ENCODE data around the gene MED15. TPM values are rescaled to one million over a fixed set of nuclear protein-coding genes. Genes with fewer than 3 reads are reported as not detected.

MED15 gene
- total and polyA plus RNA-seq, 2 of the 8 experiments (the other 6 are each of a cell fraction or from before 2014, with no cell fraction given) = 28.3 to 57.1 TPM

GRCh38 chr22:20533095-20533878, 25.9 kb downstream of the MED15 start:
- no peak for TF ChIP-seq KDM4A (IDR thresholded peaks at IDR 0.05; ENCODE audit: low read depth, low read length, severe bottlenecking)
- no peak for TF ChIP-seq FOSL1 (IDR thresholded peaks at IDR 0.05; ENCODE audit: insufficient read depth, low read depth, low read length)
- TF ChIP-seq NANOG (IDR thresholded peaks at IDR 0.05; ENCODE audit: insufficient read depth, low read depth, low read length, poor library complexity, severe bottlenecking) = no peak
- no peak for TF ChIP-seq CBX8 (IDR thresholded peaks at IDR 0.05; ENCODE audit: borderline replicate concordance, low read depth, low read length)
- TF ChIP-seq CHD1 (IDR thresholded peaks at IDR 0.05; ENCODE audit: low read depth, low read length) = no peak
- TF ChIP-seq TBP (IDR thresholded peaks at IDR 0.05; ENCODE audit: low read depth, low read length) = no peak
- no peak for TF ChIP-seq EGR1 (IDR thresholded peaks at IDR 0.05; ENCODE audit: borderline replicate concordance, low read depth, low read length)
- TF ChIP-seq RAD21 (IDR thresholded peaks at IDR 0.05 in 1 of 2, conservative IDR thresholded peaks at IDR 0.05 in 1 of 2; ENCODE audit: low read depth in 2 of 2, low read length in 2 of 2) = no peak
- H3K4me1 ChIP-seq (replicated peaks in 1 of 4; ENCODE audit: control insufficient read depth in 3 of 4, insufficient read depth in 4 of 4, low read length in 3 of 4) = peaks cover 0 to 20% (median 14%) of the 10 kb centered on the region in 4 experiments; a peak in 5 of 7 replicates
- no peak overlapping the region for H3K9ac ChIP-seq (replicated peaks in 1 of 4; ENCODE audit: extremely low read depth in 1 of 4, low read depth in 3 of 4, low read length in 3 of 4)
- no peak overlapping the region for H4K5ac ChIP-seq (ENCODE audit: insufficient read length, low read depth, low read length)
- H2BK120ac ChIP-seq (replicated peaks; ENCODE audit: low read depth, low read length) = no peak overlapping the region
- H2BK15ac ChIP-seq (ENCODE audit: low read length) = no peak overlapping the region
- H3K56ac ChIP-seq (replicated peaks; ENCODE audit: insufficient read length, low read depth, low read length) = no peak overlapping the region
- H2AK5ac ChIP-seq (ENCODE audit: low read depth, low read length) = peak overlapping the region; percentile 75; the same call in 1 of the 2 replicates
- no peak overlapping the region for H3K23ac ChIP-seq (ENCODE audit: insufficient read length)
- no peak overlapping the region for H3K4ac ChIP-seq (replicated peaks; ENCODE audit: insufficient read length, low read depth, low read length)
- H3K9me3 ChIP-seq (ENCODE audit: insufficient read depth in 2 of 2, low read depth in 1 of 2, low read length in 1 of 2) = peaks cover 0 to 3% of the 10 kb centered on the region in 2 experiments; a peak in 1 of 4 replicates
- peaks cover 4 to 20% of the 10 kb centered on the region in 2 experiments for H4K20me1 ChIP-seq (replicated peaks in 1 of 2; ENCODE audit: control insufficient read depth in 1 of 2, insufficient read depth in 2 of 2, low read length in 2 of 2)
- no peak overlapping the region for H3K14ac ChIP-seq (ENCODE audit: insufficient read length)
- WGBS, 2 experiments (ENCODE audit: extremely low coverage in 1 of 2, insufficient coverage in 1 of 2, insufficient read length in 1 of 2, insufficient replicate concordance in 2 of 2, low coverage in 1 of 2, low lambda C conversion rate in 2 of 2, missing lambda C conversion rate in 1 of 2) = 91% methylated on average over 10 of the region's 11 CpGs; no CpG with 5 or more reads in 1 of the 2 experiments
- no peak overlapping the region for H2AFZ ChIP-seq (ENCODE audit: low read length)
- H2BK12ac ChIP-seq (ENCODE audit: low read depth, low read length) = no peak overlapping the region
- no peak for FAIRE-seq
- H3K79me1 ChIP-seq (ENCODE audit: low read depth, low read length) = peaks cover 44% of the 10 kb centered on the region
- H3K36me3 ChIP-seq (ENCODE audit: control insufficient read depth in 2 of 4, insufficient read depth in 4 of 4, low read length in 3 of 4) = peaks cover 0 to 5% (median 3%) of the 10 kb centered on the region in 4 experiments; a peak in 4 of 8 replicates
- H2BK5ac ChIP-seq (ENCODE audit: low read depth, low read length) = peak overlapping the region; percentile 66
- no peak overlapping the region for H4K91ac ChIP-seq (replicated peaks; ENCODE audit: insufficient read length, low read length)
- H2BK20ac ChIP-seq (ENCODE audit: low read length) = no peak overlapping the region
- no peak overlapping the region for H3K4me3 ChIP-seq (ENCODE audit: extremely low read depth in 1 of 4, insufficient read depth in 2 of 4, low read depth in 3 of 4, low read length in 4 of 4)
- no peak overlapping the region; the same call in 1 of the 2 replicates for H3K18ac ChIP-seq (ENCODE audit: extremely low read depth, low read length)
- H3K79me2 ChIP-seq (ENCODE audit: control insufficient read depth in 1 of 2, insufficient read depth in 2 of 2, low read length in 2 of 2) = peaks cover 3 to 45% of the 10 kb centered on the region in 2 experiments; a peak in 3 of 4 replicates
- CTCF ChIA-PET (ENCODE audit: partially characterized antibody) = interaction anchor here (0.7 to 2.5 kb wide), 11 partner anchors 9 to 251 kb away, joined by 3 to 8 read pairs (median 4); no protein-coding TSS in a partner anchor
- POLR2A ChIA-PET (ENCODE audit: partially characterized antibody) = interaction anchor here (0.9 kb wide), 1 partner anchor 24 kb away, joined by 4 read pairs; no protein-coding TSS in a partner anchor
- no peak overlapping the region for H3K27ac ChIP-seq (ENCODE audit: low read depth, low read length)
- DNase-seq (ENCODE audit: low read depth in 1 of 2, low spot score in 2 of 2) = no peak
- H3K4me2 ChIP-seq (ENCODE audit: insufficient read depth in 1 of 2, low read depth in 2 of 2, low read length in 2 of 2) = no peak overlapping the region
- peaks cover 3% of the 10 kb centered on the region; the same call in 1 of the 2 replicates for H3K23me2 ChIP-seq (ENCODE audit: low read depth, low read length)
- H3K27me3 ChIP-seq (replicated peaks in 1 of 4; ENCODE audit: control insufficient read depth in 3 of 4, extremely low read depth in 1 of 4, insufficient read depth in 3 of 4, low read length in 3 of 4) = no peaks in the 10 kb centered on the region
- no peak overlapping the region for H4K8ac ChIP-seq (ENCODE audit: extremely low read depth, insufficient read depth, low read length)

Data from H1 (cell line).